ENCODE measurements around the gene IGF1R.

Gene IGF1R

DNA sequence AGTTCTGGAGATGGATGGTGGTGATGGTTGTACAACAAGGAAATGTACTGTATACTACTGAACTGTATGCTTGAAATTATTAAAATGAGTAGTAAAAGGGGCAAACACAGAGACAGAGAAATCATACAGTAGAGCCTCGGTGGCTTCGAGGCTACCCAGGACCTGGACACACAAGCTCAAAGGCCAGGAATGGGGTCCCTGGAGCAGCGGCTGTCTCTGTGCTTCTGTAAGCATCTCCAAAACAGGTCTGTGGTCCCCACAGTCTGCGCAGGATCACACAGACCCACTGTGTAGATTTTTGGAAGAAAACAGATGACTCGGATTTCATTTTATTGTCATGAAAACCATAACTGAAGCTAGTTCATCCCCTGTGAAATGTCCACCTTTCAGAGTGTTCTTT, 319.6 kb downstream of the IGF1R start:
- H3K27me3 ChIP-seq: no peaks in the 10 kb centered on the region
- no peak overlapping the region for H3K4me3 ChIP-seq (ENCODE audit: low read depth in 1 of 2, low read length in 1 of 2)
- H3K27ac ChIP-seq: no peak overlapping the region
- H3K4me1 ChIP-seq (ENCODE audit: control insufficient read depth in 1 of 2, insufficient read depth in 1 of 2, low read depth in 1 of 2, low read length in 1 of 2): no peaks in the 10 kb centered on the region
- peaks cover 8% of the 10 kb centered on the region for H3K36me3 ChIP-seq
- H3K9me3 ChIP-seq: no peaks in the 10 kb centered on the region
- TF ChIP-seq, protein P1, sequence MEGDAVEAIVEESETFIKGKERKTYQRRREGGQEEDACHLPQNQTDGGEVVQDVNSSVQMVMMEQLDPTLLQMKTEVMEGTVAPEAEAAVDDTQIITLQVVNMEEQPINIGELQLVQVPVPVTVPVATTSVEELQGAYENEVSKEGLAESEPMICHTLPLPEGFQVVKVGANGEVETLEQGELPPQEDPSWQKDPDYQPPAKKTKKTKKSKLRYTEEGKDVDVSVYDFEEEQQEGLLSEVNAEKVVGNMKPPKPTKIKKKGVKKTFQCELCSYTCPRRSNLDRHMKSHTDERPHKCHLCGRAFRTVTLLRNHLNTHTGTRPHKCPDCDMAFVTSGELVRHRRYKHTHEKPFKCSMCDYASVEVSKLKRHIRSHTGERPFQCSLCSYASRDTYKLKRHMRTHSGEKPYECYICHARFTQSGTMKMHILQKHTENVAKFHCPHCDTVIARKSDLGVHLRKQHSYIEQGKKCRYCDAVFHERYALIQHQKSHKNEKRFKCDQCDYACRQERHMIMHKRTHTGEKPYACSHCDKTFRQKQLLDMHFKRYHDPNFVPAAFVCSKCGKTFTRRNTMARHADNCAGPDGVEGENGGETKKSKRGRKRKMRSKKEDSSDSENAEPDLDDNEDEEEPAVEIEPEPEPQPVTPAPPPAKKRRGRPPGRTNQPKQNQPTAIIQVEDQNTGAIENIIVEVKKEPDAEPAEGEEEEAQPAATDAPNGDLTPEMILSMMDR (IDR thresholded peaks at IDR 0.05): no peak

DNA sequence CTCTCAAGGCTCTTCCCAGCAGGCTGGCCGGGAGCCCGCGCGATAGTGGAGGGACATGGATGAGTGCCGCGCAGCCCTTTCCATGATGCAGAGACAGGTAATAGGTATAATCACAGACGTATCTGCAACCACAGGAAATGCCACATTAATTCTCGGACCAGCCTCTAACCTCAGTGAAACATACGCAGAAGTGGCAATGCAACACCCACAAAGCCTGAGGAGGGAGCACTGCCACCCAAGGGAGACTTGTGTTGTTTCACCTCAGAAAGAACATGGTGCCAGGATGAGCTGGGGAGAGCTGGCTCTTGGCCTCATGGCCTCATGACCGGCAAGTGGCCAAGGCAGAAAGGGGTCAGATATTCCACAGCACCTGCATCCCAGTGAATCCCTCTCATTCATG, 320.2 kb downstream of the IGF1R start:
- no peaks in the 10 kb centered on the region for H3K27me3 ChIP-seq
- H3K27ac ChIP-seq: no peak overlapping the region
- no peak overlapping the region for H3K4me3 ChIP-seq (ENCODE audit: low read depth in 1 of 2, low read length in 1 of 2)
- peaks cover 3% of the 10 kb centered on the region for H3K36me3 ChIP-seq
- TF ChIP-seq, protein P1 (IDR thresholded peaks at IDR 0.05): no peak
- no peaks in the 10 kb centered on the region for H3K9me3 ChIP-seq
- no peaks in the 10 kb centered on the region for H3K4me1 ChIP-seq (ENCODE audit: control insufficient read depth in 1 of 2, insufficient read depth in 1 of 2, low read depth in 1 of 2, low read length in 1 of 2)

DNA sequence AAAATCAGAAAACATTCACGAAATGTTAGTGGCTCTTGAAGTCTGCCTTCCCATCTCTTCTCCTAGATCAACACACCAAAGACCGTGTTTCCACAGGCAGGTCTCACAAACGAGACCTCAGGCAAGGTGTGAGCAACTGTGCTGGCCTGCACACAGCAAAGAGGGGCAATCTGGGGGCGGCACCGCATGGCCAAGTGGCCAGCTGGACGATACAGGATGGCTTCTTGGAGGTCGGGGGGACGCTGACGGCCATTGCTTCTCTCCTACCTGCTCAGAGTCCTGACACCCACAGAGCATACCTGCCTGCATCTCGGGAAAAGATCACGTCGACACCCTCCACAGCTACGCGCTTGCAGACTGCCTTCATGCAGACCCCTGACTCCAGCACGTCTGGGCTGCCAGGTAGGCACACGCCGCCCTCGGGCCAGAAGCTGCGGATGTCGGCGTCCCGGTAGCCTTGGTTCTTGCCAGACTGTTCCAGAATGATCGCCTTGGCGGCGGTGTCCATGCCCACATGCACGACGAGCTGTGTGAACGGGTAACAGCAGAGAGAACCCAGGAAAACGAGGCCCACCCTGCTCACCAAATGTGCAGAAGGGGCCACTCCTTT, 320.9 kb downstream of the IGF1R start:
- Histone ChIP-seq H3K27me3 (no peaks in the 10 kb centered on the region), H3K4me3 (ENCODE audit: low read depth in 1 of 2, low read length in 1 of 2) (no peak overlapping the region), H3K4me1 (ENCODE audit: control insufficient read depth in 1 of 2, insufficient read depth in 1 of 2, low read depth in 1 of 2, low read length in 1 of 2) (no peaks in the 10 kb centered on the region), H3K27ac (no peak overlapping the region), H3K9me3 (no peaks in the 10 kb centered on the region), H3K36me3 (no peaks in the 10 kb centered on the region)
- TF ChIP-seq, protein P1 (IDR thresholded peaks at IDR 0.05): no peak

DNA sequence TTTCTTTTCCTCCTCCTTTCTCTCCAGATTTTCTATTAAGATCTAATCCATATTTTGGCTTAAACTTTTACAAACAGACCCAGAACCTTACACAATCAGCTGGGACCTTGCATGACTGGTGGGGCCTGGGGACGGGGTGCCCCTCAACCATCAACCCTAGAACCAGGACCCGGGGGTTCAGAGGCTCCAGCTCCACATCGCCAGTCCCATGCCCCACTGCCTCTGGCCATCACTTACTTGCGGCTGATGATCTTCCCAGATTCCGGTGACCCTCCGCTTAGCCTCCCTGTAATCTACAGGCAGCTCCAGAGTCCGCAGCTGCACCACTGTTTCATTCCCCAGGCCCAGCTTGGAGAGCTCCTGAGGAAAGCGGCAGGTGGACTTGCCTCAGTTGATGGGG, 322.5 kb downstream of the IGF1R start:
- H3K27ac ChIP-seq: no peak overlapping the region
- no peak overlapping the region for H3K4me3 ChIP-seq (ENCODE audit: low read depth in 1 of 2, low read length in 1 of 2)
- H3K27me3 ChIP-seq: no peaks in the 10 kb centered on the region
- H3K9me3 ChIP-seq: no peaks in the 10 kb centered on the region
- TF ChIP-seq, protein P1 (IDR thresholded peaks at IDR 0.05): no peak
- H3K36me3 ChIP-seq: no peaks in the 10 kb centered on the region
- H3K4me1 ChIP-seq (ENCODE audit: control insufficient read depth in 1 of 2, insufficient read depth in 1 of 2, low read depth in 1 of 2, low read length in 1 of 2): no peaks in the 10 kb centered on the region

DNA sequence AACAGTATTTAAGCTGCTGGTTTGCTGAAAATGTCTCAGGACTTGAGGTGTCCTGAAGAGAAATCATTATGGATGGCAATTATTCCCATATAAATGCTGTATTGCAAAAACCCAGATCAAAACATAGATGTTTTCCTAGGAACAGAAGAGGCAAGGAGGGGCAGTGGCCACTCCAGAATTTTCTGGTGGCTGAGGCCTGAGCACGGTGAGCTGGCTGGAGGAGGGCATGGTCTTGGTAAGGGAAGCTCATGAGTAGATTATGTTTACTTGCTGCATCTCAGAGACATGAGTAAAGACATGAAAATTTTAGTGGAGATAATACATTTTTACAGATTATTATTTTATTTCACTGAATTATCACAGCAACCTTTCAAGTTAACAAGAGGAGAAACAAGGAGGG, 328.2 kb downstream of the IGF1R start:
- H3K27me3 ChIP-seq: no peaks in the 10 kb centered on the region

More for the DNA sequence above, 328.2 kb downstream of the IGF1R start:
- Histone ChIP-seq H3K4me3 (ENCODE audit: low read depth in 1 of 2, low read length in 1 of 2) (no peak overlapping the region), H3K9me3 (no peaks in the 10 kb centered on the region), H3K4me1 (ENCODE audit: control insufficient read depth in 1 of 2, insufficient read depth in 1 of 2, low read depth in 1 of 2, low read length in 1 of 2) (peaks cover 7 to 8% of the 10 kb centered on the region in 2 experiments), H3K27ac (no peak overlapping the region), H3K36me3 (no peaks in the 10 kb centered on the region)
- TF ChIP-seq, protein P1 (IDR thresholded peaks at IDR 0.05): no peak

All from neutrophil (primary cell).